Activated CD4-positive, alpha-beta T cell treated with anti-CD3 and anti-CD28 coated beads, Interleukin-2, amount 10 ng/mL, durations not matched to agents 24 days and 14 days (primary cell): ENCODE measurements around the gene XPNPEP2. TPM values are rescaled to one million over a fixed set of nuclear protein-coding genes. Genes with fewer than 3 reads are reported as not detected.

Experiments
- DNase-seq: peaks from one replicate; pipeline ENCODE4 v3.0.0; 2022
- H3K27ac Mint-ChIP-seq: one replicate; pipeline ENCODE4 v1.8.0; 2022; ENCODE audit warnings: mild to moderate bottlenecking, mixed read lengths
- H3K27me3 Mint-ChIP-seq: one replicate; pipeline ENCODE4 v1.8.0; 2022; ENCODE audit warnings: mixed read lengths
- H3K36me3 Mint-ChIP-seq: one replicate; pipeline ENCODE4 v1.8.0; 2022; ENCODE audit warnings: low read depth, mild to moderate bottlenecking, mixed read lengths
- H3K4me1 Mint-ChIP-seq: one replicate; pipeline ENCODE4 v1.8.0; 2021; ENCODE audit warnings: mixed read lengths
- H3K4me3 Mint-ChIP-seq: one replicate; pipeline ENCODE4 v1.8.0; 2022; ENCODE audit warnings: mild to moderate bottlenecking, moderate library complexity, mixed read lengths
- H3K9me3 Mint-ChIP-seq: one replicate; pipeline ENCODE4 v1.8.0; 2021; ENCODE audit warnings: mixed read lengths
- intact Hi-C: fragments of 100-400 bp; cut with micrococcal nuclease; formaldehyde crosslinking; loops from one replicate; pipeline ENCODE4 v1.15.1; 2023
- total RNA-seq: library from RNA; stranded (reverse); gene quantifications from 2 replicates; pipeline ENCODE4 v1.2.3, GENCODE V29; 2022

The XPNPEP2 gene
- total RNA-seq, 1 donor from 2014 or later, result 0.28 TPM

DNA sequence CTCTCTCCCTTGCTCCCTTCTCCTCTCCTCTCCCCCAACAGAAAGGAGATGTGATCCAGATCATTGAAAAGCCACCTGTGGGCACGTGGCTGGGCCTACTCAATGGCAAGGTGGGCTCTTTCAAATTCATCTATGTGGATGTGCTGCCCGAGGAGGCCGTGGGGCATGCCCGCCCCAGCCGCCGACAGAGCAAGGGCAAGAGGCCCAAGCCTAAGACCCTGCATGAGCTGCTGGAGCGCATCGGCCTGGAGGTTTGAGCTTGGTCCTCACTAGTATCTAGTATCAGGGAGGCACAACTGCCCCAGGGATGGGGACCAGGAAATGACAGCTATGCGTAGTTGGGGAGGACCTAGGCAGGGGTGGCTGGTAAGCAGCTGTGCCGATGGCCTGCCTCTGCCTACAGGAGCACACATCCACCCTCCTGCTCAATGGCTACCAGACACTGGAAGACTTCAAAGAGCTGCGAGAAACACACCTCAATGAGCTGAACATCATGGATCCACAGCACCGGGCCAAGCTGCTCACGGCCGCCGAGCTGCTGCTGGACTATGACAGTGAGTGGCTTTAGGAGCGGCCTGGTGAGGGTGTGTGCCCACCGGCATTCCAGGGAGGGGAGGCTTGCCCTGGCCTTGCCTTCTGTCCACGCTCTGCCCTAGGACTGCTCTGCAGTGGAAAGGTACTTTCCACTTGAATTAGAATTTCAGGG, 54.0 kb downstream of the XPNPEP2 start:
- Mint-ChIP-seq H3K4me3 (no peak overlapping the region), H3K36me3 (peaks cover 31% of the 10 kb centered on the region), H3K4me1 (peaks cover 4% of the 10 kb centered on the region), H3K27me3 (no peaks in the 10 kb centered on the region), H3K27ac (no peak overlapping the region), H3K9me3 (no peaks in the 10 kb centered on the region)
- DNase-seq, result no peak
- intact Hi-C loops, result no loop called here

DNA sequence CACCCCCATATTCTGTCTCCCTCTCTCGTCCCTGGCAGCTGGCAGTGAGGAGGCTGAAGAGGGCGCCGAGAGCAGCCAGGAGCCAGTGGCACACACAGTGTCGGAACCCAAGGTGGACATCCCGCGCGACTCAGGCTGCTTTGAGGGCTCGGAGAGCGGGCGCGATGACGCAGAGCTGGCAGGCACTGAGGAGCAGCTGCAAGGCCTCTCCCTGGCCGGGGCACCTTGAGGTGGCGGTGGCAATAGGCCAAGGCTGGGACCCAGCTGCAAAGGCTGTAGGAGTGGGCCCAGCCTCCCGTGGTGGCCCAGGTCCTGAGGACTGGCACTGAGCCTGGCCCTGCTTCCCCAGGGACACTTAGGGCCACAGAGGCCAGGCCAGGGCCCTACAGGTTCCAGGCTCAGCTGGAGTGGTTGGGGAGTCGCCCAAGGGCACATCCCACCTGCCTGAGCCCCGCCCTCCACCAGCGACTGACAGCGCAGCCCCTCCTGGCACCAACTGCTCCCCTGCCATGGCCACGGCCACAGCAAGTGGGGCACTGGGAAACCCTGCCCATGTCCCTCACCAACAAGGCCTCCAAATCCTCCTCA, 54.9 kb downstream of the XPNPEP2 start:
- DNase-seq, result no peak
- intact Hi-C loops, result no loop called here
- no peaks in the 10 kb centered on the region for H3K27me3 Mint-ChIP-seq
- H3K4me1 Mint-ChIP-seq, result peaks cover 11% of the 10 kb centered on the region
- peaks cover 34% of the 10 kb centered on the region for H3K36me3 Mint-ChIP-seq
- H3K4me3 Mint-ChIP-seq, result no peak overlapping the region
- H3K27ac Mint-ChIP-seq, result peak overlapping the region; percentile 41
- H3K9me3 Mint-ChIP-seq, result no peaks in the 10 kb centered on the region

DNA sequence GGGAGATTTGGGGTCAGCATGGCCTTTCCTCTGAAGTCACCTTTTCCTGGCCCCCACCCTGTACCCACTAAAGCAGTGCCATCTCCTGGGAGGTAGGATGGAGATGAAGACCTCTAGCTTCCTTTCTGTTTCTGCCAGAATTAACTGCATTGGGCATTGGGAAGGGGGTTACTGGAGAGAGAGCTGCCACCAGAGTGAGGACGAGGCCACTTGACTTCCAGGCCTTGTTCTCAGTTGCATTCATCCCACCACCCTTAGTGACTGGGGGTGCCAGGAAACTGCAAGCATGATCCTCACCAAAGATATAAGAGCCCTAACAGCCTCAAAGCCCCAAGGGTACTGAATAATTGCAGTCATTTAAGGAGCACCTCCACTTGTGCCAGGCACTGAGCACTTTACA, 56.8 kb downstream of the XPNPEP2 start:
- no peak overlapping the region for H3K27ac Mint-ChIP-seq
- peaks cover 35% of the 10 kb centered on the region for H3K36me3 Mint-ChIP-seq
- H3K27me3 Mint-ChIP-seq, result no peaks in the 10 kb centered on the region
- H3K4me3 Mint-ChIP-seq, result no peak overlapping the region
- no peaks in the 10 kb centered on the region for H3K9me3 Mint-ChIP-seq
- H3K4me1 Mint-ChIP-seq, result peaks cover 18% of the 10 kb centered on the region
- DNase-seq, result no peak
- intact Hi-C loops, result loop anchor here (5.0 kb wide), 1 partner anchor 38 kb away; no protein-coding TSS in a partner anchor

DNA sequence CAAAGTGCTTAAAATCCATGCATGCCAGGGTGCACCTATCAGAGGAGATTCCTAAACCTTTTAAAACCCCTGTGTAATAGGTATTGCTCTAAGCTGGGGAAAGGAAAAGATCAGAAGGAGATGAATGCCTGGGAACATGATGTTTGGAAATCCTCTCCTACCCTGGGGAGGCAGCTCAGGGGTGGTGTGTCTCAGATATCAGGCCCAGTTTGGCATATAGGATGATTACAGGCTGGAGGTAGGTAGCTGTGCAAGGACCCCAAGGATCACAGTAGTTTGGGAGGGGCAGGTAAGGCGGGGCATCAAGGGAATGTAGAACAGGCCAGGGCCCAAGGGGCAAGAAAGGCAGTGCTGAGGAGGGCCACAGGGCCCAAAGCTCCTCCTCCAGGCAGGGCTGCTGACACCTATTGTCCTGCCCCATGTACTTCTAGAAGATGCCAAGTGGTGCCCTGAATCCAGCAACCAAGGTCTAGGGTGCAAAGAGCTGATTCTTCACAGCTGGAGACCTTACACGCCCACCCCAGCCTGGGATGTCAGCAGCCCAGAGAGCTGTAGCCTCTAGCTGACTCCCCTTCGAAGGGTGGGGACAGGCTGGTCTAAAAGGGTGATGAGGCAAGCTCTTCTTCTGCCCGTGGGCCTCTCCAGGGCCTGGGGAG, 58.6 kb downstream of the XPNPEP2 start:
- peaks cover 33% of the 10 kb centered on the region for H3K36me3 Mint-ChIP-seq
- peak overlapping the region; percentile 59 for H3K27ac Mint-ChIP-seq
- H3K9me3 Mint-ChIP-seq, result no peaks in the 10 kb centered on the region
- peaks cover 18% of the 10 kb centered on the region for H3K4me1 Mint-ChIP-seq
- DNase-seq, result no peak
- H3K27me3 Mint-ChIP-seq, result no peaks in the 10 kb centered on the region
- intact Hi-C loops, result loop anchor here (5.0 kb wide), 1 partner anchor 40 kb away; no protein-coding TSS in a partner anchor
- no peak overlapping the region for H3K4me3 Mint-ChIP-seq

DNA sequence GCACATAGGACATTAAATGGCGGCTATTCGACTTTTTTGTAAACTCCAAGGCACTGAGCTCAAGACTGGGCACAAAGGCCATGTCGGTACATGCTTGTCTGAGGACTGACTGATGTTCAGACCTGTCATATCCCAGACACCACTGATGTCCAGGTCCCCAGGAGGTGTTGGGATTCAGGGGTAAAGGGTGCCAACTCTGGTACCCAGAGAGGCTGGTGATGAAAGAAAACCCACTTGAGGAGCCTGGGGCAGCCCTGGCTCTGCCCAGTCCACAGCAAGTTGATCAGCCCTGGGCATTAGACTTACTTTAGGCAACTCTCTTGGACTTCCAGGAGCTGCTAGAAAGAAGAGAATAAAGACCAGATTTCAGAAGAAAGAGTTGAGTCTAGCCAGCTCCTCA, 59.7 kb downstream of the XPNPEP2 start:
- H3K4me1 Mint-ChIP-seq, result peaks cover 18% of the 10 kb centered on the region
- peaks cover 27% of the 10 kb centered on the region for H3K36me3 Mint-ChIP-seq
- intact Hi-C loops, result loop anchor here (5.0 kb wide), 1 partner anchor 41 kb away; no protein-coding TSS in a partner anchor
- peak overlapping the region; percentile 45 for H3K4me3 Mint-ChIP-seq
- H3K9me3 Mint-ChIP-seq, result no peaks in the 10 kb centered on the region
- no peak for DNase-seq
- H3K27me3 Mint-ChIP-seq, result no peaks in the 10 kb centered on the region
- peak overlapping the region; percentile 77 for H3K27ac Mint-ChIP-seq

DNA sequence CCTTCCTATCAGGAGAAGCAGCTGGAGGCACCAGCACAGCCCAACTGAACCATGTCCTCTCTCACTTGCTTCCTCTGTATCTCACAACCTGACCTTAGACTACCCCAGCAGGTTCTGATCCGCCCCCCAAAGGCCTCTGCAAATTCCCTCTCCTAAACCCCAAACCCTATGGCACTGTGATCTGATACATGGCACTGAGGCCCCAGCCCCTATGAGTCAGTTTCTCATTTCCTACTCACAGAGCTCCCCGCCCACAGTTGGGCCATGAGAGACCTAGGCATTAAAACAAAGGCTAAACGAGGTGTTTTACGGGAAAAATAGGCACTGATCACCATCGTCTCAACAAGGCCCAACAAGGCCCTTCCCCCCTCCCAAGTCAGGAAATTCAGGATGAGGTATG, 60.1 kb downstream of the XPNPEP2 start:
- peaks cover 19% of the 10 kb centered on the region for H3K4me1 Mint-ChIP-seq
- H3K9me3 Mint-ChIP-seq, result no peaks in the 10 kb centered on the region
- H3K36me3 Mint-ChIP-seq, result peaks cover 27% of the 10 kb centered on the region
- intact Hi-C loops, result loop anchor here (5.0 kb wide), 1 partner anchor 42 kb away; no protein-coding TSS in a partner anchor
- no peak for DNase-seq
- peak overlapping the region; percentile 77 for H3K27ac Mint-ChIP-seq
- peak overlapping the region; percentile 45 for H3K4me3 Mint-ChIP-seq
- no peaks in the 10 kb centered on the region for H3K27me3 Mint-ChIP-seq

DNA sequence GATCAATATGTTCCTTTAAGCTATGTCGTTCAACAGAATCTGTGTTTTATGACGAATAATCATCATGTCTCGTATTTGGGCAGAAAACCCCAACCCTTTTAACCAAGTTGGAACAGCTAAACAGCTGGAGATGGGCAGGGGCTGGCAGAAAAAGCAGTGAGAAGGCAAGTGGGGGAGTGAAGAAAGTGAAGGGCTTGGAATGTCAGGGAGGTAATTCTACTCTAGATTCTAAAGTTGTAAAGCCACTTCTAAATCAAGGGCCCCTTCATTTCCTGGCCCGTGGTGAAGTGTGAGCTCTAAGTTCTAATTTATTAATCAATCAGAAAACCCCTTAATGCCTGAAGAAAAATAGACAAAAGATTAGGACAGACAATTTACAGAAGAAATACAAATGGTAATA, 61.4 kb downstream of the XPNPEP2 start:
- Mint-ChIP-seq H3K4me3 (no peak overlapping the region), H3K27me3 (no peaks in the 10 kb centered on the region), H3K4me1 (peaks cover 18% of the 10 kb centered on the region), H3K9me3 (no peaks in the 10 kb centered on the region), H3K27ac (no peak overlapping the region), H3K36me3 (peaks cover 26% of the 10 kb centered on the region)
- intact Hi-C loops, result no loop called here
- DNase-seq, result no peak

DNA sequence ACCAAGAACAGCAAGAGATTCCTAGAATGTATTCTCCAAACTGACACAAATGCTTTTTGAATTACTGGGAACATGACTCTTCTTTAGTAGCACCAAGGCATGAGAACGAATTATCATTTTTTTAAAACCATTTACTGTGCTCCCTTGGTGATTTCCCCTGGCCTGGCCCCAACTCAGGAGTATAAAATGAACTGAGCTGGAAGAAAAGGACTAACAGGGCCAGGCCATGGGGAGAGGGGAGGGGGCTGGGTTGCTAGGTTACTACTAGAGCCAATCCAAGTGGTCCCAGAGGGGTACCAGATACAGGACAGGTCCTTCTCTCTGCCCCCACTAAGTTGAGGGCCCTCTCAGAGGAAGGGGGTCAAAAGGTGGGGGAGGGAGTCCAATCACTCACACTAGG, 64.1 kb downstream of the XPNPEP2 start:
- H3K27ac Mint-ChIP-seq, result no peak overlapping the region
- no peaks in the 10 kb centered on the region for H3K27me3 Mint-ChIP-seq
- intact Hi-C loops, result no loop called here
- no peak for DNase-seq
- peaks cover 18% of the 10 kb centered on the region for H3K4me1 Mint-ChIP-seq
- H3K36me3 Mint-ChIP-seq, result peaks cover 25% of the 10 kb centered on the region
- no peaks in the 10 kb centered on the region for H3K9me3 Mint-ChIP-seq
- H3K4me3 Mint-ChIP-seq, result no peak overlapping the region

DNA sequence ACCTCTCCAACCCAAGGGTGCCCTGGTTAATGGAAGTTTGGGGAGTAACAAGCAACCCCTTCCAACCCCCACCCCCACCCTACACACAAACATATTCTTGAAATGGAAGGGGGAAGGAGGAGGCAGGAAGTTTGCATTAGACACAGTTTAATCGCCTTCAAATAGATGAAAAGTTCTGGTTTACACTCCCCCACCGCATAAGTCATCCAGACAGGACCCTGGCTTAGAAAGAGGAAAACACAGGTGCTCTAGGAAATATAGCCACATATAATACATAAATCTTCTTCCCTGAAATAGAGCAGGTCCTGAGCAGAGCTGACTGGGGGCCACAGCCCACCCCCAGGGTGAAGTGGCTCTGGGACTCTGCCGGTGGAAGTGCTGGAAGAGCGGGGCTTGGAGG, 66.0 kb downstream of the XPNPEP2 start:
- H3K27me3 Mint-ChIP-seq, result no peaks in the 10 kb centered on the region
- no peak for DNase-seq
- H3K4me3 Mint-ChIP-seq, result no peak overlapping the region
- peaks cover 19% of the 10 kb centered on the region for H3K4me1 Mint-ChIP-seq
- no peaks in the 10 kb centered on the region for H3K9me3 Mint-ChIP-seq
- no peak overlapping the region for H3K27ac Mint-ChIP-seq
- H3K36me3 Mint-ChIP-seq, result peaks cover 29% of the 10 kb centered on the region
- intact Hi-C loops, result no loop called here

DNA sequence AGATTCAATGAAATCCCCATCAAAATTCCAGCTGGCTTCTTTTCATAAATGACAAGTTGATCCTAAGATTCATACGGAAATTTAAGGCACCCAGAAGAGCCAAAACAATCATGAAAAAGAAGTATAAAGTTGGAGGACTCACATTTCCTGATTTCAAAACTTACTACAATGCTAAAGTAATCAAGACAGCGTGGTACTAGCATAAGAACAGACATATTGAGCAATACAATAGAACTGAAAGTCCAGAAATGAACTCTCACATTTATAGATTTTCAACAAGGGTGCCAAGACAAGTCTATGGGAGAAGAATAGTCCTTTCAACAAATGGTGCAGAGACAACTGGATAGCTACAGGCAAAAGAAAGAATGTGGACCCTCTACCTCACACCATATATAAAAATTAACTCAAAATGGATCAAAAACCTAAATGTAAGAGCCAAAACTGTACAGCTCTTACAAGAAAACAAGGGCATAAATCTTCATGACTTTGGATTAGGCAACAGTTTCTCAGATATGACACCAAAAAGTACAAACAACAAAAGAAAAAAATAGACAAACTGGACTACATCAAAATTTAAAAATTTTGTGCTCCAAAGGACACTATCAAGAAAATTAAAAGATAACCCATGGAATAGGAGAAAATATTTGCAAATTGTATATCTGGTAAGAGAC, 69.5 kb downstream of the XPNPEP2 start:
- Mint-ChIP-seq H3K4me3 (no peak overlapping the region), H3K27ac (no peak overlapping the region), H3K9me3 (no peaks in the 10 kb centered on the region), H3K27me3 (no peaks in the 10 kb centered on the region), H3K4me1 (peaks cover 17% of the 10 kb centered on the region), H3K36me3 (peaks cover 38% of the 10 kb centered on the region)
- intact Hi-C loops, result no loop called here
- DNase-seq, result no peak

DNA sequence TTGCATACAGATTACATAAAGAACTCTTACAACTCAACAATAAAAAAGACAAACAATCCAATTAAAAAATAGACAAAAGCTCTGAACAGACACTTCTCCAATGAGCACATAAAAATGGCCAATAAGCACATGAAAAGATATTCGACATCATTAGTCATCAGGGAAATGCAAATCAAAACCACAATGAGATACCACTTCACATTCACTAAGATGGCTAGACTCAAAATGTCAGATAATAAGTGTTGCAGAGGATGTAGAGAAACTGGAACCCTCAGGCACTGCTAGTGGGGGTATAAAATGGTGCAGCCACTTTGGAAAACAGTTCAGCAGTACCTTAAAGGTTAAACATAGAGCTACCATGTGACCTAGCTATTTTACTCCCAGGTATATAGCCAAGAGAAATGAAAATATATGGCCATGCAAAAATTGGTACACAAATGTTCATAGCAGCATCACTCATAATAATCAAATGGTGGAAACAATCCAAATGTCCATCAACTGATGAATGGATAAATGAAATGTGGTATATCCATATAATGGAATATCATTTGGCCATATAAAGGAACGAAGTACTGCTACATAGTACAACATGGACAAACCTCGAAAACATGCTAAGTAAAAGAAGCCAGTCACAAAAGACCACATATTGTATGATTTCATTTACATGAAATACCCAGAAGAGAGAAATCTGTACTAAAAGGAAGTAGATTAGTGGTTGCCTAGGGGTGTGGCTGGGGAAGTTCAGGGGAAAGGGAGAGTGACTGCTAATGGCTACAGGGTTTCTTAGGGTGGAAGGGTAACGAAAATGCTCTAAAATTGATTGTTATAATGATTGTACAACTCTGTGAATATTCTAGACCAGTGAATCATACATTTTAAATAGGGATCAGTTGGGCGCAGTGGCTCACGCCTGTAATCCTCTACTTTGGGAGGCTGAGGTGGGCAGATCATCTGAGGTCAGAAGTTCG, 70.3 kb downstream of the XPNPEP2 start:
- H3K27ac Mint-ChIP-seq, result peak overlapping the region; percentile 29
- intact Hi-C loops, result no loop called here
- no peak overlapping the region for H3K4me3 Mint-ChIP-seq
- DNase-seq, result no peak
- H3K36me3 Mint-ChIP-seq, result peaks cover 37% of the 10 kb centered on the region
- no peaks in the 10 kb centered on the region for H3K27me3 Mint-ChIP-seq
- no peaks in the 10 kb centered on the region for H3K9me3 Mint-ChIP-seq
- H3K4me1 Mint-ChIP-seq, result peaks cover 17% of the 10 kb centered on the region

DNA sequence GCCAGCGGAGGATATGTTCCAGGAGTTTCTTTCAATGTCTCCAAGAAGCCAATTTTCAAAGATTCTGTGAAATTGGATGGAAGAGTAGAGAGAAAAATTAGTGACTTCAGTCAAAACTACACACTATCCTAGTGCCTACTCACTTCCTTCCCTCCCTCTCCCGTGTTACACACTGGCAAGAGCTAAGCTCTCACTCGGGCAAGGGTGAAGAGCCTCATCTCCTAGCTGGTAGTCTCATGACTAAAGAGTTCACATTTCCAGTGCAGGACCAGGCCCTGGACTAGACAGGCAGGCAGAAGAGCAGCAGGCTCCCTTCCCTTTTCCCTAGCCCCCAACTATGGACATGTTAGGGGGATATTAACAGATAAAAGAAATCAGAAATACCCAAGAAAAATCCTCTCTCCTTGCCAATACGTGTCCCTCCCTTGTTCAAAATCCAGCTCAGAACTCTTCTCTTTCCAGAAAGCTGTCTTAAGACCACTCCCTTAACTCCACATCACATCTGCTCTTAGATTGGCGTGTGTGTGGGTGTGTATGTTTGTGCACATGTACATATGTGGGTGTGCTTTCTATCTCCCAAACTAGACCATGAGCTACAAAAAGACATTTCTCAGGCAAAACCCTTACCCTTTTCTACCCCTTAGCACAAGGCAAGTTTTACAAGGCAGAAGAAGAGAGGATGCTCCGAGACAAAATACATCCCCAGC, 75.0 kb downstream of the XPNPEP2 start:
- H3K27me3 Mint-ChIP-seq, result no peaks in the 10 kb centered on the region
- no peak overlapping the region for H3K27ac Mint-ChIP-seq
- DNase-seq, result no peak
- no peak overlapping the region for H3K4me3 Mint-ChIP-seq
- intact Hi-C loops, result no loop called here
- peaks cover 10% of the 10 kb centered on the region for H3K4me1 Mint-ChIP-seq
- H3K9me3 Mint-ChIP-seq, result no peaks in the 10 kb centered on the region
- H3K36me3 Mint-ChIP-seq, result peaks cover 21% of the 10 kb centered on the region
